IPS-18c (cell line): ENCODE results near the gene SLC27A3.
"Not testable (repeated sequence)": the region's sequence is repeated elsewhere in the genome, so short reads cannot be mapped to it uniquely, and the experiment has no call there.

Source experiments
- H3K4me3 ChIP-seq: 2 replicates; pipeline ENCODE4 v1.7.0; 2013; ENCODE audit warnings: low read depth, mild to moderate bottlenecking, low read length, moderate library complexity; ENCODE audit not compliant: insufficient read depth
- H3K9me3 ChIP-seq: one replicate; pipeline ENCODE4 v1.6.1; 2013; ENCODE audit warnings: mild to moderate bottlenecking, low read length, moderate library complexity; ENCODE audit not compliant: control insufficient read depth, insufficient read depth

SLC27A3 gene

DNA sequence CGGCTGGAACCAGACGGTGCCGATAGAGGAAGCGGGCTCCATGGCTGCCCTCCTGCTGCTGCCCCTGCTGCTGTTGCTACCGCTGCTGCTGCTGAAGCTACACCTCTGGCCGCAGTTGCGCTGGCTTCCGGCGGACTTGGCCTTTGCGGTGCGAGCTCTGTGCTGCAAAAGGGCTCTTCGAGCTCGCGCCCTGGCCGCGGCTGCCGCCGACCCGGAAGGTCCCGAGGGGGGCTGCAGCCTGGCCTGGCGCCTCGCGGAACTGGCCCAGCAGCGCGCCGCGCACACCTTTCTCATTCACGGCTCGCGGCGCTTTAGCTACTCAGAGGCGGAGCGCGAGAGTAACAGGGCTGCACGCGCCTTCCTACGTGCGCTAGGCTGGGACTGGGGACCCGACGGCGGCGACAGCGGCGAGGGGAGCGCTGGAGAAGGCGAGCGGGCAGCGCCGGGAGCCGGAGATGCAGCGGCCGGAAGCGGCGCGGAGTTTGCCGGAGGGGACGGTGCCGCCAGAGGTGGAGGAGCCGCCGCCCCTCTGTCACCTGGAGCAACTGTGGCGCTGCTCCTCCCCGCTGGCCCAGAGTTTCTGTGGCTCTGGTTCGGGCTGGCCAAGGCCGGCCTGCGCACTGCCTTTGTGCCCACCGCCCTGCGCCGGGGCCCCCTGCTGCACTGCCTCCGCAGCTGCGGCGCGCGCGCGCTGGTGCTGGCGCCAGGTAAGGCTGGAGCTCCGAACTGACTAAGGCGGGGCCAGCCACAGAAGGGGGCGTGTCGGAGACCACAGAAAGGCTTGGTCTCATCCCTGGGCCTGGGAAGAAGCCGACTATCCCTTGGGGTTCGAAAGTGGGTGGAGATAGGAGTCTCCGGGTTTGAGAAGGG lies 486 bp downstream of the SLC27A3 start:
- peak overlapping the region; percentile 89 for H3K4me3 ChIP-seq
- no peaks in the 10 kb centered on the region for H3K9me3 ChIP-seq

DNA sequence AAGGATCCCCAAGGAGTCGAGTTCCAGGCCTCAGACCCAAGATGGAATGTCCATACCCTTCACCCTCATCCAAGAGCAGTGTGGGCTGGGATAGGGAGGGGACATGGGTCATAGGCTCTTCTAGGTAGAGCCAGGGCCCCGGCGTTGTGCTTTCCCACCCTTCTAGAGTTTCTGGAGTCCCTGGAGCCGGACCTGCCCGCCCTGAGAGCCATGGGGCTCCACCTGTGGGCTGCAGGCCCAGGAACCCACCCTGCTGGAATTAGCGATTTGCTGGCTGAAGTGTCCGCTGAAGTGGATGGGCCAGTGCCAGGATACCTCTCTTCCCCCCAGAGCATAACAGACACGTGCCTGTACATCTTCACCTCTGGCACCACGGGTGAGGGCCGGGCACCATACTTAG lies 1.1 kb downstream of the SLC27A3 start:
- no peaks in the 10 kb centered on the region for H3K9me3 ChIP-seq
- H3K4me3 ChIP-seq, result peak overlapping the region; percentile 89

DNA sequence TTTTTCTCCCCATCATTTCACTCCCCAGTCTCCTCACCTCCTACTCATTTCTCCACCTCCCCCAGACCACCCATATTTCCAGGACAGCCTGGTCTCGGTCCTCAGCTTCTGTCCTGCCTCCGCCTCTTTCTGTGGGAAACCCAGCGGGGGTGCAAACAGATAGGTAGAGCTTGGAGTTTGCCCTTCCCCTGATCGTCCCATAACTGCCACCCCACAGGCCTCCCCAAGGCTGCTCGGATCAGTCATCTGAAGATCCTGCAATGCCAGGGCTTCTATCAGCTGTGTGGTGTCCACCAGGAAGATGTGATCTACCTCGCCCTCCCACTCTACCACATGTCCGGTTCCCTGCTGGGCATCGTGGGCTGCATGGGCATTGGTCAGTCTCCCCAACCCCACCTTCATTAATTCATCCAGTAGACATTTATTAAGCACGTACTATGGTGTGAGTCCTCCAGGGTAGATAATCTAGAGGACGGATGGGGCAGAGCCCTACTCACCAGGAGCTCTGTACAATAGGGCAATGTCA lies 1.7 kb downstream of the SLC27A3 start:
- H3K4me3 ChIP-seq, result 0 out of 2 replicates have a peak overlapping the region, but pooled peaks have one; percentile 89

DNA sequence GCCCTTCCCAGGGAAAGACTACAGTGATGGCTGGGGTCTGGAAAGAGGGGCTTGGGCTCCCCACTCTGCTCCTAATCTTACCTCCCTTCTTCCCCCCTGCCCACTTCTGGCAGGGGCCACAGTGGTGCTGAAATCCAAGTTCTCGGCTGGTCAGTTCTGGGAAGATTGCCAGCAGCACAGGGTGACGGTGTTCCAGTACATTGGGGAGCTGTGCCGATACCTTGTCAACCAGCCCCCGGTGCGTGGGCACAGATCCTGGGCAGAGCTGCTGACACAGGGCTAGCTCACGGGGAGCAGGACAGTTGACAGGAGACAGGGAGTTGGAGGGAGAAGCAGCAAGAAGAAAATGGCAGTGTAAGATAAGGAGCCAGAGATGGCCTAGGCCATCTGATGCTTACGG lies 2.4 kb downstream of the SLC27A3 start:
- Histone ChIP-seq H3K9me3 (no peaks in the 10 kb centered on the region), H3K4me3 (no peak overlapping the region)

More for the DNA sequence above, 1.7 kb downstream of the SLC27A3 start:
- H3K9me3 ChIP-seq, result no peaks in the 10 kb centered on the region

DNA sequence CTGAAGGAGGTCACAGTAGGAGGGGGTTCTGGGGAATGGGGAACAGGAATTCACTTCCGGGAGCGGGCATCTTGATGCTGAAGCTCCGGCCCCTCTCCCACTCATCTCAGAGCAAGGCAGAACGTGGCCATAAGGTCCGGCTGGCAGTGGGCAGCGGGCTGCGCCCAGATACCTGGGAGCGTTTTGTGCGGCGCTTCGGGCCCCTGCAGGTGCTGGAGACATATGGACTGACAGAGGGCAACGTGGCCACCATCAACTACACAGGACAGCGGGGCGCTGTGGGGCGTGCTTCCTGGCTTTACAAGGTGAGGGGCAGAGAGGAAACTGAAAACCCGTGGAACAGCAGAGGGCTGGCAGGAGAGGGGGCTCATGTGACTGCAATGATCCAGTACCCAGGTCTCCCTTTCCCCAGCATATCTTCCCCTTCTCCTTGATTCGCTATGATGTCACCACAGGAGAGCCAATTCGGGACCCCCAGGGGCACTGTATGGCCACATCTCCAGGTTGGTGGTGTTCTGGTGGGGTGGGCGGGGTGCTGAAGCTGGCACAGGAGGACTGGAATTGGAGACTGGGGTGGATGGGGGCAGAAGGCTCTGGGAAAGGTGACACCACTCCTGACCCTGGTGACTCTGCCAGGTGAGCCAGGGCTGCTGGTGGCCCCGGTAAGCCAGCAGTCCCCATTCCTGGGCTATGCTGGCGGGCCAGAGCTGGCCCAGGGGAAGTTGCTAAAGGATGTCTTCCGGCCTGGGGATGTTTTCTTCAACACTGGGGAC lies 3.0 kb downstream of the SLC27A3 start:
- H3K4me3 ChIP-seq, result no peak overlapping the region
- no peaks in the 10 kb centered on the region for H3K9me3 ChIP-seq

DNA sequence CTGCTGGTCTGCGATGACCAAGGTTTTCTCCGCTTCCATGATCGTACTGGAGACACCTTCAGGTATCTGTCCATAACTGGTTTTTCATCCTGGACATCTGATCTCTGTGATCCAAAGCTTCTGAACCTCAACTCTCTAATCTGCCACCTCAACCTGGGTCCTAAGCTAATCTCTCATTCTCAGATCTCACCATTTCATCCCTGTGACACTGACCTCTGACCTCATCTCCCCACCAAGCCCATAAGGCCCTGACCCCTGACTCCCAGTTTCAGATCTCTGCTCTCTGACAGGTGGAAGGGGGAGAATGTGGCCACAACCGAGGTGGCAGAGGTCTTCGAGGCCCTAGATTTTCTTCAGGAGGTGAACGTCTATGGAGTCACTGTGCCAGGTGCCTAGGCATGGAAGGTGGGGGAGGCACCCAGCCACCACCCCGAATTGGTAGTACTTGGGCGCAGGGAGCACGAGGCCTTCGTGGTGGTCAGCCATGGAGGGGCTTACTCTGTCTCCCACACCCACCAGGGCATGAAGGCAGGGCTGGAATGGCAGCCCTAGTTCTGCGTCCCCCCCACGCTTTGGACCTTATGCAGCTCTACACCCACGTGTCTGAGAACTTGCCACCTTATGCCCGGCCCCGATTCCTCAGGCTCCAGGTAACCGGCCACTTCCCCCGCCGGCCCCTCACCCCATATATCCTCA lies 3.8 kb downstream of the SLC27A3 start:
- Histone ChIP-seq H3K9me3 (no peaks in the 10 kb centered on the region), H3K4me3 (no peak overlapping the region)

DNA sequence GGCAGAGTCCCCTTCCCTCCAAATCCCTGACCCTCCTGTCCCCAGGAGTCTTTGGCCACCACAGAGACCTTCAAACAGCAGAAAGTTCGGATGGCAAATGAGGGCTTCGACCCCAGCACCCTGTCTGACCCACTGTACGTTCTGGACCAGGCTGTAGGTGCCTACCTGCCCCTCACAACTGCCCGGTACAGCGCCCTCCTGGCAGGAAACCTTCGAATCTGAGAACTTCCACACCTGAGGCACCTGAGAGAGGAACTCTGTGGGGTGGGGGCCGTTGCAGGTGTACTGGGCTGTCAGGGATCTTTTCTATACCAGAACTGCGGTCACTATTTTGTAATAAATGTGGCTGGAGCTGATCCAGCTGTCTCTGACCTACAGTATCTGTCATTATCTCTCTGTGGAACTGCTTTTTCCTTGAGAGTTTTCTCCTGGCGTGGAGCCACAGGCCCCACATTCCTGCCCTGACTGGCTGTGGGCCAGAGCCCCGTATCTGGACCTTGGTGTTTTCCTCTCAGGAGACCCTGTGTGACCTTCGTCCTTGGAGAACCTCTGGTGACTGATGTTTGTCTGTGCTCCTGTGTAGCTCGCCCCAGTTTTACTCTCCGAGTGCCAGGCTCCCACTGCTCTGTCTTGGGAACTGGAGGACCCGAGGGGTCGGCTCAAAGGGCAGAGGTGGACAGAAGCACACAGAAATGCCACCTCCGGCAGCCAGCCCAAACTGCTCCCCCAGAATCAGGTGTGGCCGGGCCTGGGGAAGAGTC lies 4.8 kb downstream of the SLC27A3 start:
- H3K9me3 ChIP-seq, result no peaks in the 10 kb centered on the region
- no peak overlapping the region for H3K4me3 ChIP-seq

DNA sequence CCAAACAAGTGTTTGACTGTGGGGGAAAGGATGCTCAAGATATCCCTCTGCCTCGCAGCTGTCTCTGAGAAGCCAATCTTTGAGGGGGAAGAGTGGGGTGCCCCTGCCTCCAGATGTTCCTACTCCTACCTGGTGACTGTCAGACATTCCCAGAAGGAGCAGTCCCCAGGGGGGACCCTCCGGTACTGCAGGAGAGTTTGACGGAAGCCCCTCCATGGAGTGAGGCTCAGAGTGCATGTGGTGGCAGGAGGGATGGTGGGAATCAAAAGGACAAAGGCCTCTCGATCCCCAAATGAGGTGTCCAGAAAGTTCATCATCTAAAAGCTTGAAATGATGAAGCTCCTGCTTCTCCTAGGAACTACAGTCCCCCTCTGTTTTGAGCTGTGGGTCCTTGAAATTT lies 5.3 kb downstream of the SLC27A3 start:
- Histone ChIP-seq H3K4me3 (no peak overlapping the region), H3K9me3 (no peaks in the 10 kb centered on the region)

DNA sequence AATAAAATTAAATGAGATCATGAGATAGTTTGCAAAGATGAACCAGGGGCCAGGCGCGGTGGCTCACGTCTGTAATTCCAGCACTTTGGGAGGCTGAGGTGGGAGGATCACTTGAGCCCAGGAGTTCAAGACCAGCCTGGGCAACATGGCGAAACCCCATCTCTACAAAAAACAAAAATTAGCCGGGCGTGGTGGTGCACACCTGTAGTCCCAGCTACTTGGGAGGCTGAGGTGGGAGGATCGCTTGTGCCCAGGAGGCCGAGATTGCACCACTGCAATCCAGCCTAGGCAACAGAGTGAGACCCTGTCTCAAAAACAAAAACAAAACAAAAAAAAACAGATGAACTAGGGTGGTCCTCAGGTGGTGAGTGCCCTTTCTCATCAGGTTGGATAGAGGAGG lies 7.4 kb downstream of the SLC27A3 start:
- H3K4me3 ChIP-seq, H3K9me3 ChIP-seq: not testable (repeated sequence)

DNA sequence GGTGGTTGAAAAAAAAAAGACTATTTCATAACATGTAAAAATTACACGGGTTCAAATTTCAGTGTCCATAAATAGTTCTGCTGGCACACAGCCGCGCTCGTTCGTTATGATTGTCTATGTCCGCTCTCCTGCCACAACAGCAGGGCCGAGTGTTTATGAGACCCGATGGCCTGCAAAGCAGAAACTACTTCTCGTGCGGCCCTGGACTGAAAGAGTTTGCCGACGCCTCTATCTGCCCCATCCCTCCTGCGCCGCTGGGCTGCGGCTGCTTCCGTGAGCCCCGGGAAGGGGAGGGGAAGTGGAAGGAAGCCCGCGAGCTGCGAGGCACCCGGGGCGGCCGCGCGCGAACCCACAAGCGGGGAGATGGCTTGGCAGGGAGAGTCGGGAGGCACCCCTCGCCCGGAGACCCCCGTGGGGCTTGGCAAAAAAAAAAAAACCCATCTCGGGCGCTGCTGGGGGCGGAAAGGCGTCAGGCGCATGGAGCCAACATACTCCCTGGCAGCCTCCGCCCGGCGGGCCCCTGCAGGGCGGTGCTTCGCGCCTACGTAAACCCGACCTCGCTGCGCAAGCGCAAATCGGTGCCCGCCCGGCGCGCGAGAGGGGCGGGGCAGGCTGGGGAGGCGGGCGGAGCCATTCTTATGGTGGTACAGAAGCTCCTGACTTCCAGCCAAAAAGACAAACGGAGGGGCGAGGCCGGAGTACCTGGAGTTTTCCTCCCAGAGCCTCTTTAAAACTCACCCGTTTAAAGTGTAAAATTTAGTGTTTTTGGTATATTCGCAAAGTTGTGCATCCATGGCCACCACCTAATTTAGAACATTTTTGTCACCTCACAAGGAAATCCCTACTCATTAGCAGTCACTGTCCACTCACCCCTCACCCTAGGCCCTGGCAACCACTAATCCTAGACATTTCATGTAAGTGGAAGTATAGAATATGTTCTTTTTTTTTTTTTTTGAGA lies 8.3 kb downstream of the SLC27A3 start:
- Histone ChIP-seq H3K9me3 (no peaks in the 10 kb centered on the region), H3K4me3 (peak overlapping the region; percentile 93)

DNA sequence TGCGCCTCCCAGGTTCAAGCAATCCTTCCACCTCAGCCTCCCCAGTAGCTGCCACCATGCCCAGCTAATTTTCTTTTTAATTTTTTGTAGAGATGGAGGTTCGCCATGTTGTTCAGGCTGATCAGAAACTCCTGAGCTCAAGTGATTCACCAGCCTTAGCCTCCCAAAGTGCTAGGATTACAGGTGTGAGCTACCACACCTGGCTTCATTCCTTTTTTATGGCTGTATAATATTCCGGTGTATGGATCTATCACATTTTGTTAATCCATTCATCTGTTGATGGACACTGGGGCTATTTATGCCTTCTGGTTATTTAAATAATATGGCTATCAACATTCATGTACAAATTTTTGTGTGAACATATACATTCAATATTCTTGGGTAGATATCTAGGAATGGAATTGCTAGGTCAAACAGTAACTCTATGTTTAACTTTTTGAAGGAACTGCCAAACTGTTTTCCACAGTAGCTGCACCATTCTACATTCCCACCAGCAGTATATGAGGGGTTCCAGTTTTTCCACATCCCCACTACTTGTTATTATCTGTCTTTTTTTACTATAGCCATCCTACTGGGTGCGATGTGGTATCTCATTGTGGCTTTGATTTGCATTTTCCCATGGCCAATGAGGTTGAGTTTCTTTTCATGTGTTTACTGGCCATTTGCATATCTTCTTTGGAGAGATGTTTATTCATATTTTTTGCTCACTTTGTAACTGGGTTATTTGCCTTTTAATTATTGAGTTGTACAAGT lies 11.0 kb downstream of the SLC27A3 start:
- no peak overlapping the region for H3K4me3 ChIP-seq
- H3K9me3 ChIP-seq, result no peaks in the 10 kb centered on the region

DNA sequence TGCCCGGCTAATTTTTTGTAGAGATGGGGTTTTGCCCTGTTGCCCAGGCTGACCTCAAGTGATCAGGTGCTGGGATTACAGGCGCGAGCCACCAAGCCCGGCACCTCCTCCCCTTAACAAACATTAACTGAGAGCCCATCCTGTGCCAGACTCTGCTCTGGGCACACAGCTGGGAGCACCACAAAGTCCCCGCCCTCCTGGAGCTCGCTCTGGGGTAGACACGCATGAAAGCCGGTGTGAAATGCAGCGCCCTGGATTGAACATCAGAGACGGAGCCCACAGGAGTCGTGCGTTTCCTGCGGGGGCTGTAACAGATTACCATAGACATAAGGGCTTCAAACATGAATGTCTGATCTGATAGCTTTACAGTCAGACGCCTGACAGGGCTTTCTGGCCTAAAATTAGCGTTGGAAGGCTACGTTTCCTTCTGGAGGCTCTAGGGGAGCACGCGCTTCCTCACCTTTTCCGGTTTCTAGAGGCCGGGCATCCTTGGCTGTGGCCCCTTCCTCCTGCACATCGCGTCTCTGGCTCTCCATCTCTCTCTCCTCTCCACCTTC lies 14.3 kb downstream of the SLC27A3 start:
- H3K4me3 ChIP-seq, result no peak overlapping the region
- no peaks in the 10 kb centered on the region for H3K9me3 ChIP-seq

DNA sequence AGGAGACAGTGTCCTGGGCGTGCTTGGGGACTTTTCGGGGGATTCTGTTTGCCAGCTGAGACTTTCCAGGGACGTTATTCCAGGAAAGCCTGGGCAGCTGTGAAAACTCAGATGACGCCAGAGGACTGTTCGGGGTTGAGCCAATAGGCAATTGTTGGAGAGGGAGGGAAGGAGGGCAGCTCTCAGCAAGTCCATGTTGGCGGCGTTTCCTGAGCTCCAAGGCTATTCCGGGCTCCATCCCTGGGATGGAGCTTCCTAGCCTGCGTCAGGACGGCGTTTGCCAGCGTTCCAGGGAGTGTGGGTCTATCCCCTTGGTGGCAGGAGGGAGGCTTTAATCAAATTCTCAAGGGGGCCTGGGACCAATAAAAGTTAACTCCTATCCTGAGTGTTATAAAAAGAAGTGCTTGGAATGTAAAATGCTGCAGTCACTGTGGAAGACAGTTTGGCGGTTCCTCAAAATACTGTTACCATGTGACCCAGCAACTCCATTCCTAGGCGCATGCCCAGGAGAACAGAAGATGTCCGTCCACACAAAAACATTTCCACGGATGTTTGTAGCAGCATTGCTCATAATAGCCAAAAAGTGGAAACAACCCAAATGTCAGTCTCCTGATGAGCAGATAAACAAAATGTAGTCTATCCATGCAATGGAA lies 15.2 kb downstream of the SLC27A3 start:
- Histone ChIP-seq H3K4me3 (no peak overlapping the region), H3K9me3 (no peaks in the 10 kb centered on the region)

DNA sequence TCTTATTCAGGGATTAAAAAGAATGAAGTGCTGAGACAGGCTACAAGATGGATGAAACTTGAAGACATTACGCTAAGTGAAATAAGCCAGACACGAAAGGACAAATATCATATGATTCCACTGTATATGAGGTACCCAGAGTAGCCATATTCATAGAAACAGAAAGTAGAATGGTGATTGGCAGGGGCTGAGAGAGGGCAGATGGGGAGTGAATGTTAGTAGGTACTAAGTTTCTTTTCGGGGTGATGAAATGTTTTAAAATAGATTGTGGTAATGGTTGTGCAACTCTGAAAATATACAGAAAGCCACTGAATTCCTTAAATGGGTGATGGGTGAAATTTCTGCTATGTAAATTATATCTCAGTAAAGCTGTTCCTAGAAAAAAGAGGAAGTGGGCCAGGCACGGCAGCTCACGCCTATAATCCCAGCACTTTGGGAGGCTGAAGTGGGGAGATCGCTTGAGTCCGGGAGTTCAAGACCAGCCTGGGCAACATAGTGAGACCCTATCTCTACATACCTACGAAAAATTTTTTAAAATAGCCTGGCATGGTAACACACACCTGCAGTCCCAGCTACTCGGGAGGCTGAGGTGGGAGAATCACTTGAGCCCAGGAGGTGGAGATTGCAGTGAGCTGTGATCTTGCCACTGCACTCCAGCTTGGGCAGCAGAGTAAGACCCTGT lies 15.9 kb downstream of the SLC27A3 start:
- Histone ChIP-seq H3K4me3 (no peak overlapping the region), H3K9me3 (no peaks in the 10 kb centered on the region)
